Right ventricle myocardium inferior (tissue), 1 donor: Measurements from ENCODE around the gene SEC61A1. TPM values are rescaled to one million over a fixed set of nuclear protein-coding genes. Genes with fewer than 3 reads are reported as not detected.

ENCODE experiments used
- ATAC-seq: fragments of 200-7000 bp; cut with Tn5 transposase; one replicate; pipeline ENCODE4 v1.9.1; 2020; ENCODE audit warnings: mild to moderate bottlenecking, moderate library complexity
- DNase-seq: peaks from one replicate; pipeline ENCODE4 v3.0.0; 2021; ENCODE audit errors: missing footprints
- intact Hi-C: fragments of 100-400 bp; cut with DNase I; formaldehyde crosslinking; loops from one replicate; pipeline ENCODE4 v1.11.0; 2022
- total RNA-seq: library from RNA; stranded (reverse); fragmentation: NEBNext Ultra II Directional; extraction: Animal tissue kit (Norgen Biotek cat#: 25700); gene quantifications from one replicate; pipeline ENCODE4 v1.2.1, GENCODE V29; 2021
- donor health status: DM: no; HTN: yes; CAD: no; lungs with severe emphysema.

Gene SEC61A1
- total RNA-seq, 1 donor from 2014 or later, result 57.5 TPM

DNA sequence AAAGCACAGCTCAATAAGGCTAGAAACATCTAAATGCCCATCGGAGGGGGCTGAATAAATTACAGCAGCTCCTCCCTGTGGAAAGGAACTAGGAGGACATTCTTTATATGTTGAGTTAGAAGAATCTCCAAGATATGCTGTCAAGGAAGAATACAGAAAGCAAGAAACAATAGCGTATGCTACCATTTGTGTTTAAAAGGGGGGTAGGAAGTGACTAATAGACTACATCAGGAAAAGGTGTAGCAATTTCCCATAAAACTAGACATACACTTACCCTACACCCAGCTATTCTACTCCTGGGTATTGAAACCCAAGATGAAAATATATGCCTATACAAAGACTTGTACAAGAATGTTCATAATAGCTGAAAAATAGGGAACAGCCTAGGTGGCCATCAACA is 21.6 kb downstream of the SEC61A1 start:
- intact Hi-C loops, result no loop called here
- DNase-seq (no peak), ATAC-seq (no peak)

DNA sequence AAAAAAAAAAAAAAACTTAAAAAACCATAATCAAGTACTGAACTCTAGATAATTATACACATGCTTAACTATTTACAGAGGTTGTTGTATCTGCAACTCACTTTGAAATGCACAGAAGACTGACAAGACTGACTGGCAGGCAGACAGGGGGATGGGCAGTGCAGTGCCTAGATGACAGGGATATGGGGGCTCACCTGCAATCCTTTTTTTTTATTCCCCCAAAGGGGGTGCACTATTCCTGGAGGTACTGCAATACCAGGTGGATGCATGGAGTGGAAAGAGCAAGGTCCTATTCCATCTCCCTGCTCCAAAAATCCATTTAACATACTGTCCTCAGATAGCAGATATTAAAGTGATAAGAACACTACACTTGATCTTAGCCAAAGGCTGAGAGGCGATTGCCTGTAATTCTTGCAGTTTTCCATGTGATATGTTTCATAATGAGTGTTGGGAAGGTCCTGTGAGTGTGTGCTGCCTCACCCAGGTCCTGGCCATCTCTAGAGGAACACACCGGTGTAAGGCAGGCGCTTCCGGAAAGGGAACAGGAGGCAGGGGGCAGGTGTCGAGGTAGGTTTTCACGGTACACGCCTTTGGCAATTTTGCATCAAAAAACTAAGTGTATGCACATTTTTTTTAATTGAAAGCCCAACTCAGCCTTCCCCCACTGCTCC is 22.7 kb downstream of the SEC61A1 start:
- DNase-seq, result no peak
- intact Hi-C loops, result loop anchor here (5.0 kb wide), 1 partner anchor 532 kb away; no protein-coding TSS in a partner anchor
- ATAC-seq, result no peak

DNA sequence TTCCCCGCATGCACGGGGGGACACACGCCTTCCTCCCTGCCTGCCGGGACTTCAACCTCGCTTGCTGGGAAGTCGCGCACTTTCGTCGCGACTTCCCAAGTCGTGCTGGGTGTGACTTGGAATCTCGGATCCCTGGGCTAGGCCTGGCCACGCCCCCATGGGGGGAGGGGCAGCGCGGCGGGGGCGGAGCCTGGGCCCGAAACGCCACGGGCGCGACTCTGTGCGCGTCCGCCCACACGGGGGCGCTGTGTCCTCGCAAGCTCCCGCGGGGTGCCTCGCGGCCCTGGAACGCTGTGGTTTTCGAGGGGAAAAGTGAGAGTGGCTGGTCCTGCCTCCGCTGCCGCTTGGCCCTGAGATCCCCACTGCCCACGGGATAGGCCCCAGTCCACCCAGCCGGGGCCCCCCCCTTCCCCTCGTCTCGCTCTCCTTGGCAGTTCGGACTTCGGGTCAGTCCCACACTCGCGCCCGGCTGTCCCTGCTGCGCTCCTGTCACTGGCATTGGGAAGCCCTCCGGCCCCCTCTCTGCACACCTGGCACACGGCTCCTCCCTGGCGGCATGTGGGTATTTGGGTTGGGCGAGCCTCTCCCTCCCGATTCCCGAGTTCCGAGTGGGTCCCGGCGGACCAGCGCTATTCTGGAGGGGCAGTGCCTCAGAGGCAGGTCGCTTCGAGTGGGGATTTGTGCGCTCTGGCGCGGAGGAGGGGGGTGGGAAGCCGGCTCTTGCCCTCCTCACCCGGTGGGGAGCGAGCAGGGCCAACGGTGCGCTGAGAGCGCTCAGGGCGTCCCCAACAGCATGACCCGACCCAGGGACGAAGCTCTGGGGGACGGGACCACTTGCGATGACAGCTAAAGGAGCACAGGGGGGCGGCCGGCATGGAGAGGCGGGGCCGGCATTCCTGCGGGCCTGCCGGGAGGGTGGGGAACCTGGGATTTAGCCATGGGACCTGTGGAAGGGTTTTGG is 23.6 kb downstream of the SEC61A1 start:
- ATAC-seq, result peak; percentile 92
- DNase-seq, result peak; percentile 95
- intact Hi-C loops, result loop anchor here (5.0 kb wide), 1 partner anchor 531 kb away; no protein-coding TSS in a partner anchor

DNA sequence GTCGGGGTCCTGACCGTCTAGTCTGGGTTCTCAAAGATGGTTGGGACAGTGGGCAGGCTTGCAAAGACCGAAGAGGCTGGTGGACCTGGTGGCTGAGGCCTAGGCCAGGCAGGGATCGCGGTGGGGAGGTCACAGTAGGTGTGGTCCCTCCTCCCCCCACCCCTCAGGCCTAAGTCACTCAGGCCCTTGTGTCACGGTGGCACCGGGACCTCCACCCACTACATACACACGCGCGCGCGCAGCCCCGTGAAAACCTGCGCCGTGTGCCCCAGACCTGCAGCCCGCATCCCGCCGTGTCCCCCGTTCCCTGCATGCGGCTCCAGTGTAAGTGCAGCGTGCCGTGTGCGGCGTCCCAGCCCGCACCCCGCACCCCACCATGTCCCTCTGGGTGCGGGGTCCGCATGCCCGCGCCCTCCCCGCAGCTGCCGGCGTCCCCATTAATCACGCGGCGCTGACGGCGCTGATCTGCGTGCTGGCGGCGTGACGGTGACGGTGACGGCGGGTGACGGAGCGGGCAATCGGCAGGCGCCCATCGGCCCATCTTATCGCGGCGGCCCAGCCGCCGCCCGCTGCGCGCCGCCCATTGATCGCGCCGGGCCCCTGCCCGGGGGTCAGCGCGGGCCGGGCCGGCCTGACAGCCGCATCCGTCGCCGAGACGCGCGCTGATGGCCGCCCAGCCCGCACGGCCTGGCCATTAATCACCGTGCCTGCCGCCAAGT is 24.4 kb downstream of the SEC61A1 start:
- intact Hi-C loops, result loop anchor here (5.0 kb wide), 1 partner anchor 531 kb away; no protein-coding TSS in a partner anchor
- DNase-seq (peak; percentile 81), ATAC-seq (peak; percentile 2)

DNA sequence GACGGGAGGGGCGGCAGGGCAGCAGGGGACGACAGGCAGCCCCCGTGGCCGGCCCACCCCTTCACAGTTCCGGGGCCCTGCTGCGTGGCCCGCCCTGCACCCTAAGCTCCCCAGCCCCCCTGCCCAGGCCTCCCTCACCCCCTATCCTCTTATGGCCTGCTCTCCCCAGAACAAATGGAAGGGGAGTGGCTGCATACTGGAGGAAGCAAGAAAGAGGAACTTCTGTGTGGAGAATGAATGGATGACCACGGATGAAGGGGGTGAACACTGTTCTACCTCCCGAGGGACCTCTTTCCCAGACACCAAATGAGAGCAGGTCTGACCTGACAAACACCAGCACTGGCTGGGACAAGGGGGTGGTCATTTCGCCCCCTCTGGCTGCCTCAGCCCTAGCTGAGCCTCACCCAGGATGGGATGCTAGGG is 25.0 kb downstream of the SEC61A1 start:
- ATAC-seq, result no peak
- intact Hi-C loops, result loop anchor here (5.0 kb wide), 1 partner anchor 530 kb away; no protein-coding TSS in a partner anchor
- peak; percentile 69 for DNase-seq

DNA sequence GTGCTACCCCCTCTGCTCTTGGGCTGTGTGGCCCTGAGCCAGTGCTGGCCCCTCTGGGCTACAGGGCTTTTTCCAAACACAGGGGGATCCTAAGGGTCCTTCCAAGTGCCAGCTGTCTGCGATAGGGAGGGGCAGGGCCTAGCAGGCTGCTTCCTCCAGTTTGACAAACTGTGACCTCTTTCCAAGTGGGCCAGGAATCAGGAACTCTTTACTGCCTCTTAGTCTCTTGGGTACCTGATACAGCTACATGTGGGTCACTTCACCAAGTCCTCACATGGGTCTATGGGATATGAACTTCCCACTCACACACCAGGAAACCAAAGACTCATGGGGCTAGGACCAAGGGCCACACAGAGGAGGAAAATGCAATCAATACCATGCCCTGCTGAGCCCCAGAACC is 25.4 kb downstream of the SEC61A1 start:
- ATAC-seq, result no peak
- DNase-seq, result no peak
- intact Hi-C loops, result loop anchor here (5.0 kb wide), 1 partner anchor 530 kb away; no protein-coding TSS in a partner anchor

DNA sequence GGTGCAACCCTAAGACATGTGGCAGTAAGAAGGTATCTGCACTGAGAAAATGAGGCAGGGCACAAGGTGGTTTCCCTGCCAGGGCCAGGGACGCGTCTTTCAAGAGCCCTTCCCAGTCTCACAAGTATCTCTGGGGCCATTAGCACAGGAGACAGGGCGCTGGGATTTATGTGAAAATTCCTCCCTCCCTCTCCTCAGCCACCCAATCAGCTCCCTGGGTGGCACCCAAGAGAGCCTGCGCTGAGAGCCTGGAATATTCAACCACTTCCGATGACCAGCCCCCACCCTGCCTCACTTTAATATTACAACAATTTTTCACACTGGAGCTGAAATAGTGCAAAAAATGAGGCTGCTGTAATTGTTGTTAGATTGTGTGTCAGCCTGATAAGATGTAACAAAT is 26.1 kb downstream of the SEC61A1 start:
- intact Hi-C loops, result loop anchor here (5.0 kb wide), 1 partner anchor 529 kb away; no protein-coding TSS in a partner anchor
- no peak for ATAC-seq
- no peak for DNase-seq

DNA sequence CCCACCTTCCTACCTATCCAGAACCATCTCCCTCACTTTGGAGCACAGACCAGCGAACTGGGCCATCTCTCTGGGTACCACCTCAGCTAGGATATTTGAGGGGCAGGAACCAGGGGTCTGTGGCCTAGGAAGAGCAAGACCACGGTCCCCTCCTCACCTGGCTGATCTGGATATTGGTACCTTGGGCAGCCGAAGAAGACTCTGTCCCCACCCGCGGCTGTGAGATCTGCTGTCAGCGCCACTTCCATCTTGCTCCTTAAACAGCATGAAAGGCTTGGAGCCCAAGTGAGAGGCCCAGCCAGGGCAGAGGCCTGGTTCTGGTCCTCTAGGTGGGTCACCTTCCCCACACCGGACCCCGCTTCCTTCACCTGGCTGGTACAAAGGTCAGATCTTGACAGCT is 26.6 kb downstream of the SEC61A1 start:
- ATAC-seq, result no peak
- intact Hi-C loops, result loop anchor here (5.0 kb wide), 1 partner anchor 528 kb away; no protein-coding TSS in a partner anchor
- no peak for DNase-seq

DNA sequence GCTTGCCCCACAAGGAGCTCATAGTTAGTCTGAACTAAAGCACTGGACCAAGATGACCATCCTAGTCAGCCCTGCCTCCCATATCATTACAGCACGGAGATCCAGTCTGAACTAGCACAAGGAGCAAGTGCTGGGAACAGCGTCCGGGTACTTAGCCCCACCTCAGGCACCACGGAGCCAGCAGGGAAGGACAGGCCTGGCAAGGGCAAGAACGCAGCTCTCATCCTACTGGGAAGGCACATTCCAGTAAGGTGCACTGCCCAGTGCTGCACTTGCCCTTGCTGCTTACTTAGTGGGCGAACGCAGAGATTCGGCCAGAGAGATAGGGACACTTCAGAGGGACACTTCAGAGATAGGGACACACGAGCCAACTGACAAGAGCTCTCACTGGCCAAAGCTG is 27.6 kb downstream of the SEC61A1 start:
- ATAC-seq (no peak), DNase-seq (no peak)
- intact Hi-C loops, result loop anchor here (5.0 to 10.0 kb wide), 2 partner anchors 225 to 527 kb away; no protein-coding TSS in a partner anchor

DNA sequence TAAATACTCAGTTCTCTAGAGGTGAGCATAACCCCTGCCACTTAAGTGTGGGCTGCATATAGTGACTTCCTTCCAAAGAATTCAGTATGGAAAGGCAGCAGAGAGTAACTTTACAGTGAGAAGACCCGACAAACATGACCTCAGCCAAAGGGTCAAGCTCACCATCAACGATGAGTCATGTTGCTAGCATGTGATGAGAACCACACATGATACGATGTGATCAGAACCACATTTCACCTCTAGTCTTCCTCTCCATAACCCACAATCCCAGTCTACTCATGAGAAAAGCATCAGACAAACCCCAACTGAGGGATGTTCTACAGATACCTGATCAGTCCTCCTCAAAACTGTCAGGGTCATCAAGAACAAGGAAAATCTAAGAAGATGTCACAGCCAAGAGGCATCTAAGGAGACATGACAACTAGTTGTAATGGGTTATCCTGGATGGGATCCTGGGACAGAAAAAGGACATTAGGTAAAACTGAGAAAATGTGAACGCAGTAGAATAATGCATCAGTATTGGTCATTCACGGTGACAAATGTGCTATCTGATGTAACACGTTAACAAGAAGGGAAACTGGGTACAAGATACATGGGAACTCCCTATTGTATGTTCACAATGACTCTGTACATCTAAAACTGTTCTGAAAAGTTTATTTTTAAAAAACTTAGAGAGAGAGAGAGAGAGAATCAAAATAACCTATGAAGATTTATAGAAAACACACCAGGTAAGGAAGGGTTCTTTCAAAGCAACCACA is 28.3 kb downstream of the SEC61A1 start:
- intact Hi-C loops, result loop anchor here (10.0 kb wide), 1 partner anchor 224 kb away; no protein-coding TSS in a partner anchor
- ATAC-seq (no peak), DNase-seq (no peak)

DNA sequence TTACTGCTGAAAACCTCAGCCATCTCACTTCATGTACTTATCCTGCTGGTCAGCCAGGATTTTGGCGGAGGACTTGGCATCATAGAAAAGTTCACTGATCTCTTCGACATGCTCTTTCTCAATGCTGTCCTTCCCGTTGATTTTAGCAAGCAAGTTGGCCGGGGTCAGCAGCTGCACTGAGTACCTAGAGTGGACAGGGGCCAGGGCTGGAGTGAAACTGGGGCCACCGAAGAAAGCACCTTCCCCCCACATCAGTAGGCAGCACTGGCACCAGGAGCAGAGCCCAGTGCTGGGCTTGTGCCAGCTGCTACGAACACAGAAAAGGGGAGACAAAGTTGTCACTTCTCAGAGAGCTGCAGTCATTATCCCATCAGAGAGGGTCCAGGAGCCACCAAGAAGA is 29.0 kb downstream of the SEC61A1 start:
- ATAC-seq, result no peak
- no peak for DNase-seq
- intact Hi-C loops, result loop anchor here (10.0 kb wide), 1 partner anchor 224 kb away; no protein-coding TSS in a partner anchor

DNA sequence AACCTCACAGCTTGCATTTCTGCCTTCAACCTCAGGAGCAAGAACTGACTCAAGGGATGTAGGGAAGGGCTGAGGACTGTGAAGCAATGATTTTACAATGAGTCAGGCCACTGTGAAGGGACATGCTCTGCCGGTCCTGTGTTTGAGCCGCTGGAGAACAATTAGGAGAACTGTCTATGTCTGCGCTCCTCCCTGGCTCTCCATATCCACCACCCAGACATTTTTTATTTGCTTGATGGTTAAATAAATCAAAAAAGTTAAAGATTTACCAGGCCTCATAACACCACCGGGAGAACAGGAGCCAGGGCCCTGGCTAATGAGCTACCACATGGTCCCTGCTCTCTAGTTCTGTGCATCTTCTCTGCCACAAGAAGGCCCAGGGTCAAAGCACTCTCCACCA is 29.6 kb downstream of the SEC61A1 start:
- ATAC-seq, result no peak
- no peak for DNase-seq
- intact Hi-C loops, result loop anchor here (10.0 kb wide), 1 partner anchor 223 kb away; no protein-coding TSS in a partner anchor

DNA sequence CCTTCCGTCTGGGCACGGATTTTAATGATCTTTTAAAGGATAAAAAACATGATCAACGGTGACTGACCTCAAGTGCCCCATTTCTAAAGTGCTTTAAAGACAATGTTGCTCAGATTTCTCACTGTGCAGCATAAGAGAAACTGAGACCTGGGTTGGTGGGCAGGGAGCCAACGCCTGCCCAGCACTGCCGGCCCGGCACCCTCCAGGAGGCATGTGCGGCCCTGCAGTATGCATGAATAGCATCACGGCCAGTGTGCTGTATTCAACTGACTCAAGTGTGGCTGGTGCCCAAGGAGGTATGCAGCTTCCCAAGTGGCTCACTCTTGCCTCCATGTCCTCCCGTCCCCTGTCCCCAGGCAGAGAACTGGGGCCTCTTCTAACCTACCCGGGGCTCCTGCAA is 30.3 kb downstream of the SEC61A1 start:
- ATAC-seq, result no peak
- intact Hi-C loops, result loop anchor here (10.0 kb wide), 1 partner anchor 222 kb away; no protein-coding TSS in a partner anchor
- DNase-seq, result no peak

DNA sequence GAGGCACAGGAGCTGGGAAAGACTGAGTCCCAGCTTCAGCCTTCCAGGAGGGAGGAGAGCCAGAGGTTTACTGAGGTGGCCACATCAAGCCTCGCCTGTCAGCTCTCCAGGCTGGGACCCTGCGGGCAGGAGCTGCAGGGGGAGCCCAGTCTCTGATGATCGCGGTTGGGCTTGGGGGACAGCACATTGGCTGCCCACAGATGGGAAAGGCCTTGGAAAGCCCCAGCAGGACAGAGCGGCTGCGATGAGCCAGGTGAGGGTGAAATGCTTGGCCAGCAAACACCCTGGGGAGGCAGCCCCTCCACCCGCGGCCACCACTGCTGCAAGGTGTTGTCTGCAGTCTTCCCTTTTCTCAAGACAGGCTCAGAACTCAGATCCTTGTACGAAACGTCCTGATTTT is 31.2 kb downstream of the SEC61A1 start:
- DNase-seq (no peak), ATAC-seq (peak; percentile 2)
- intact Hi-C loops, result loop anchor here (10.0 kb wide), 1 partner anchor 221 kb away; no protein-coding TSS in a partner anchor

DNA sequence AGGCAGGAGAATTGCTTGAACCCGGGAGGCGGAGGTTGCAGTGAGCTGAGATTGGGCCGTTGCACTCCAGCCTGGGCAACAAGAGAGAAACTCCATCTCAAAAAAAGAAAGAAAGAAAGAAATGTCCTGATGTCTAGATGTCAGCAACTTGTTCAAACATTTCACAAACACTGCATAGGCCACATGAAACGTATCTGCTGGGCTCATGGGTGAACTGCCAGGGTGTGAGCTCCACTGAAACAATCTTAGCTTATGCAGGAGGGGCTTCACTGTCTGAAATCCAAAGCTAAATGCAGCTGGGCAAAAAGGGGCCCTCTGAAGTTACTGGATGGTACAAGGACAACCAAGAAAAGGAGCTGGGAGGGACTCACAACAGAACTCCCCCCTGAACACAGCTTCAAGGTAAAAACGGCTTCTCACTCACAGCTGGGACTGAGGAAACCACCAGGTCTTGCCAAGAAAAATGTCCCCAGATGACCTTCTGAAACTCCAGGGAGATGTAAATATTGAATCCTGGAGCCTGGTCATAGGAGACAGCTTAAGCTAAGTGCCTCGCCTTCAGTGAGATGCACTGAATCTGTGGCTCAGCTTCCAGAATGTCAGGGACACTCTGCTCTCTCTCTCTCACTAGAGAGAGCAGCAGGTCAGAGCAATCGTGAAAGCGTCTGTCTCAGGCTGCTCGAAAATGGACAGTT is 31.9 kb downstream of the SEC61A1 start:
- ATAC-seq, result peak; percentile 79
- no peak for DNase-seq
- intact Hi-C loops, result loop anchor here (10.0 kb wide), 1 partner anchor 221 kb away; no protein-coding TSS in a partner anchor

DNA sequence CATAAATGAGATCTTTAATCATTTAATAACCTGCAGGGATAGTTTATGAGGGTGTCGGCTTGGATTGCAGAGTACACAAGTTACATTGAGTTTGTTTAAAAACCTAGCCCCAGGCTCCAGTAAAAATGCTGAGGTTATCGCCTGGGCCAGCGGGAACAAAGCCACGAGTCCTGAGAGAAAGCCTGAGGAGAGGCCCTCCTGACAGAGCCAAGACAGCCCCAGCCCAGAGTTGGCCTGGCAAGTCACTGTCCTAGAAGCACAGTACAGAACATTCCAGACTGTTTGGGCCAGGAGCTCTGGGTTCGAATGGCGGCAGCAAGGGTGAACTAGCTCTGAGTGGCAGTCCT is 32.4 kb downstream of the SEC61A1 start:
- intact Hi-C loops, result loop anchor here (10.0 kb wide), 1 partner anchor 220 kb away; no protein-coding TSS in a partner anchor
- peak; percentile 35 for ATAC-seq
- no peak for DNase-seq

DNA sequence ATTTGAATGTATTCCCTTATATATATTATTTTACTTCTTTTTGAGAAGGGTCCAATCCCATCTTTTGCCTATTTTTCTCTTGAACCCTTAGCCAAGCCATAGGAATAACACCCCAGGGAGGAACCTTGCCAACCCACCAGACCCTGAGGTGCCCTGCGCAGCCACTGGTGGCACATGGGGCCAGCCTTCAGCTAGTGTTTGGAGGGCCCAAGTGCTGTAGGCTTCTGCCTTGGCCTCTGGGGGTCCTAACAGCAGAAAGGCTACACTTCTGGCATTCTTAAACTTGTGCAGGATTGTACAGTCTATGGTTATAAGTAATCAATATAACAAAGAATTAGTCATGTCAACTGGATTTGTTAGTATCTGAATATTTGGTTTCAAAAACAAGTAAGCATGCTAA is 36.9 kb downstream of the SEC61A1 start:
- intact Hi-C loops, result loop anchor here (10.0 kb wide), 1 partner anchor 216 kb away; no protein-coding TSS in a partner anchor
- no peak for ATAC-seq

More for the DNA sequence above, 36.9 kb downstream of the SEC61A1 start:
- DNase-seq, result no peak
